HG03575 (cell line): ENCODE data around the gene PMEPA1.

Experiments used
- ATAC-seq: cut with Tn5 transposase; IDR thresholded peaks from one replicate; pipeline ENCODE4 v1.9.1; 2021; ENCODE audit not compliant: unreplicated experiment, insufficient number of reproducible peaks, low FRiP score; ENCODE audit errors: extremely low read depth

PMEPA1 gene

DNA sequence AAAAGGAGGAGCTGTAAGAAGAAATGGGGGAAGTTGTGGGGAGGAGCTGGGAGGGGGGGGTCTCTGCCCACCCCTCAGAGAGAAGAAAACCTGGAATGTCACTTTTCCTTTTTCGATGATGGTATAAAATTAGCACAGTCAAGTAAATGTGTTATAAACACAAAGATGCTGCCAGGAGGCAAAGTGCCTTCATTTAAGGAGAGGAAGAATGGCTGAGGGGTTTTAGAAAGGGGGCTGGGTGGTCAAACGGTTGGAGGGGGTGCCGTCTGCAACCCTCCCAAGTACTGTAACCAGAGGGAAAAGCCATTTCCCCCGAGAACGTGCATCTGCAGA lies 25.0 kb downstream of the PMEPA1 start:
- no peak for ATAC-seq

DNA sequence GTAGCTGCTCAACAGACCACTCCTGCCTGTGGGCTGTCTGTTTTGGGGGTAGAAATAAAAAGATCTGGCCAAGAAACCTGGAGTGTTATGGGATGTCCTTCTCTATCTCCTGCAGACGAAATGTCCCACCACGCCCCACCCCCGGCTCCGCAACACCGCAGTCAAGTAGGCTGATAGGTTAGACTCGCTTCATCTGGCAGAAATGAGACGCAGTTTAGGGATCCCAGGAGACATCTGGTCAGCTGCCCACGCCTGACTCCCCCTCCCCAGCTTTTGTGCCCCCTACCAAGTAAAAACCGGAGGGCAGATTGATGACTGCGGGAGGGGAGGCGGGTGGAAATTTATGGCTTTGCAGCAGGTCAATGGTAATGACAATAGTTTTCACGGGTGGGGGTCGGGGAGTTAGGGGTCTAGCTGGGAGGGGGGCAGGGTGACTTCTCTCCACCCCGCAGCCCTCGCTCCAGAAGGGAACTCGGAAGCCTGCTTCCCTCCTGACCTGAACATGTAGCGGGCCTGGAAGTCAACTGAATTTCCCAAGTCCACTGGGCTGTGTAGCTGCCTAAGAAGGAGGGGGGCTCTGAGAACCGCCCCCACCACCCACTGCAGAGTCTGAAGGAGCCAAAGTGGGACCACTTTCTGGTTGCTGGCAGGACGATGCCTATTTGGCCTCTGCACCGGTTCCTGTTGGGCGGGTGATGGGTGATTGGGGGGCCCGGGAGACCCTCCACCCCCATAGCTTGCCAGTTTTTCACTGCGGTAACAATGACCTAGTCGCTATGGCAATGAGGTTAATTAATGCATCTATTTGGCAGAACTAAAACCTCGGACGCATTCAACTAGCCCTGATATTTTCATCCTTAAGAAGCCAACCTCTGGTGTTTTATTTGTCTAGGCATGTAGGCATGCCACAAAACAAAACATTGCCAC lies 25.7 kb downstream of the PMEPA1 start:
- ATAC-seq, result no peak

DNA sequence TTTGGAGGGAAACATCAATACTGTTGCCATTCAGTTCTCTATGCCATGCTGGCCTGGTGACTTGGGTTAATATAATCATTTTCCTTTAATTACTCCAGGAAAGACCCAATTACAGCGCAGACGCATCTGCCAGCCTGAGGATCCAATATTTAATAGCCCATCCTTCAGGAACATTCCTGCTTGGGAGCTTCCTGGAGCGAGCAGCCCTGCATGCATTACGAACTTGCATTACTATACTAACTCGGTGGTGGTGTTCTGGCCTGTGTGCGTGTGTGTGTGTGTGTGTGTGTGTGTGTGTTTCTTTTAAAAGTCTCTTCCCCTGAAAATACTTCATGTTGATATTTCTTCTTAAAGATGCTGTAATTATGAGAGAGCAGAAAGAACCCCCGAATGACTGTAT lies 26.5 kb downstream of the PMEPA1 start:
- no peak for ATAC-seq

DNA sequence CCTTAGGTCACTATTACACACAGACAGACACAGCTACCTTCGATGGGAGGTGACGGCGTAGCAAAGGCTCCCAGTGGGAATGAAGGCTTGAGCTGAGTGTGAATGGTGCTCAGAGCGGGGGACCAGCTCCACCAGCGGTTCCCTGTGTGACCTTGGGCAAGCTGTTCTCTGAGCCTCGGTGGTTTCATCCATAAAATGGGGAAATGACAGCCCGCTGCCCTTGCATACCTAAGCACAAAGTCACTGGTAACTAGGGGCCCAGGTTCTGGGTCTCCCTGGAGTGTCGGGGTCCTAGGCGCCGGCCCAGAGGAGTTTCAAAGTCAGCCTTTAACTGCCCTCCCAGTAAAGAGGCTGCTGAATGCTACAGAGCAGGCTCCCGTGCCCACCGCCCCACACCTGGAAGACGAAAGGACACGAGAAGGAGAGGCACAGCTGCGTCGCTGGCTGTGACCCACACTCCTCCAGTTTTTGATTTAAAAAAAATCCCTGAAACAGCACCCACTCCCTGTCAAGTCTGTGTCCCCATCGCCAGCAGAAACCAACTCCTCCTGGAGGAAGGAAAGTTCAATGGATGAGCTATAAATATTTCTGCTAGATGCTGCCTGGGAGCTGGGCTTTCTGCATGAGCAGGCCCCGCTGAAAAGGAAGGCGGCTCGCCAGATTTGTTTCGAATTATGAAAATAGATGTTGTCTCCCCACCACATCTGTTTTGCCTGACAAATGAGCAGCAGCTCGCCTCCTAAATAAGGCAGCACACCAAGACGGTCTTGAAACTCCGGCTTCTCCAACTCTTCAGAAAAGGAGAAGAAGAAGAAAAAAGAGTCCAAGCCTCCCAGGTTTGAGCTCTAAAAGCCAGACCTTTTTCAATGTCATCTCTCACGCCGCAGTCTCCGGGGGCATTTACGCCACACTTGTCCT lies 27.4 kb downstream of the PMEPA1 start:
- ATAC-seq, result no peak

DNA sequence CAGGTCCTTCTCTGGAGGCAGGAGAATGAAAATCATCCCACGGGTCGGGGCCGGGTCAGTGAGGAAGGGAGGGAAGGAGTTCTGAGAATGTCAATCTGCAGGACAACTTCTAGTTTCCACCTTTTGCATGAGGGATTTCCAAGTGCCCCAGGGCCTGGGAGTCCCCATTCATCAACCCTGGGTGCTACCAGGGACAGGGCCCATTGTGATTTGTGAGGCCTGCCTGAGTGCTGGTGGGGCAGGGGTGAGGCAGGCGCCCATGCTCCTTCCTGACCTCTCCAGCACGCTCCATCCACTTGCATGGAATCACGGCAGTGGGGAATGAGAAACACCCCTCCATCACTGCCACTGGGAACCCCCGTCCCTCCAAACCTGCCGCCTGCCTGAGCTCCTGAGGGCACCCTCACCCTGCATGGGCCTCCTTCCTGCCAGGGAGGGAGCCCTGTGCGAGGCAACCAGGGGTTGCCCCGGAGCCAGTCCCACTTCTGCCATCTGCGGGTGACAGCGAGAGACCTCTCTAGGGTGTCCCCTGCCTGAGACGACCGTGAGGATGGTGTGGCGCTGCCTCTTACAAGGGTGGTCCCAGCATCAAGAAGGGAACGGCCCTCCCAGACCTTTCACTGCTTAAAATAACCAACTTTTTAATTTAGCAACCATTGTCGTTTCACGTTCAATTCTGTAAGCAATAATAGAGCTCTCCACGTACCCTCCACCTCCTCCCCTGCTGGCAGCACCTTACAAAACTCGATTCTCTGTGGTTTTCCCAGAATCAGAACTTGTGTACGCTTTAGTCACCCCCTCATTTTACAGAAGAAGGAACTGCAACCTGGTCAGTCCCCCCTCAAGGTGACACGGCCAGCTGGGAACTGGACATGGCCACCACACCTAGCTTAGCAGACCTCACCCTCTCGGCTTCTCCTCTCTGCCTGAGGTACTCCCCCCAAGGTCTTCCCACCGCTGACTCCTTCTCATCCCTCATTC lies 28.6 kb downstream of the PMEPA1 start:
- no peak for ATAC-seq

DNA sequence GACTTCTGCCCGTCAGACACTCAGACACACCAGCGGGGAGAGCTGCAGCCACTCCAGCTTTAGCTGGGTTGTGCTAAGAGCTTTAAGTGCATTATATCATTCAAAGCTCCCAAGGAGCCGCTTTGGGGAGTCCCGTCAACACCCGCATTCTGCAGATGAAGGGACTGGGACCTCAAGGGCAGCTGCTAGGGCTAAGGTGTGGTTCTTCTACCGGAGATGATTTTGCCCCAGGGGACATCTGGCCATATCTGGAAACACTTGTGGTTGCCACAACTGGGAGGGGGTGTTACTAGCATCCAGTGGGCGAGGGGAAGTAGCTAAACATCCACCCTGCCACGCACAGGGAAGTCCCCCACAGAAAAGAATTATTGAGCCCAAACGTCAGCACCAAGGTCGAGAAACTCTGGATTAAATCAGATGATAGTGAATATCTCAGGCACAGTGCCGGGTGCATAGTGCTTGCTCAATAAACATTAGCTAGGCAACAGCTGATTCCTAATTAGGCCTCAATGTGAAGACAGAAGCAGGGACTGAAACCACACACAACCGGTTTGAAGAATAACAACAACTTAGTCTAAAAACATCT lies 29.6 kb downstream of the PMEPA1 start:
- peak; percentile 25 for ATAC-seq

DNA sequence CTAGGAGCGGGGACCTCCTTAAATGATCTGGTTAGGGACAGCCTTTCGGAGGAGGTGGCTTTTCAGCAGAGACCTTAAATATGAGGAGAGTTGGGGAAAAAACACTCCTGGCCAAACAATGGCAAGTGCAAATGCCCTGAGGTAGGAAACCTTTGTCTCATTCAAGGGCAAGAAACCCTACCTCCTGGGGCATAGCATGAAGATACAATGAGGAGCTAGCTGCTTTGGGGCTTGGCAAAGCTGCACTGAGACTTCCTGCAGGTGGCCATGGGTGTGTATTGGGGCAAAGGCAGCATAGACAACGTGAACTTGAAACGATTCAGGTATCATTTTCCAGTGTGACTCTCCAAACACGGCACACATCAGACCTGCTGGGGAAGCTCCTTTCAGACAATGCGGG lies 30.7 kb downstream of the PMEPA1 start:
- ATAC-seq, result no peak

DNA sequence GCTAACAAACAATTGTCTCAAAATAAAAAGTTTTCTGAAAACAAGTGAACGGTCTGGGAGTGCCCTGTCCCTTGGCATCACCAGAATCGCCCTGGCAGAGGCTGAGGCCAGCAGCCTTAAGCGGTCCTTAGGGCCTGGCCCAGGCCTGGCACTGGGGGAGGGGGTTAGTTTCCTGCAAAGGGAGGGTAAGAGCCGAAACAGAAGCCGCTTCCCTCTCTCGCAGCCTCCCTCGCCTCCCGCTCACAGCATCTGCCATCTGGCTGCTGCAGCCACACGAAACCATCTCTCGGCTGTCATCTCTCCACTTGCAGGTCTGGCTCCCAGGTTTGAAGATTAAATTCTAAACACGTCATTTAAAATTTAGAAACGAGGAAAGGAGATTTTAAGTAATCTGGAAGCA lies 31.5 kb downstream of the PMEPA1 start:
- no peak for ATAC-seq

DNA sequence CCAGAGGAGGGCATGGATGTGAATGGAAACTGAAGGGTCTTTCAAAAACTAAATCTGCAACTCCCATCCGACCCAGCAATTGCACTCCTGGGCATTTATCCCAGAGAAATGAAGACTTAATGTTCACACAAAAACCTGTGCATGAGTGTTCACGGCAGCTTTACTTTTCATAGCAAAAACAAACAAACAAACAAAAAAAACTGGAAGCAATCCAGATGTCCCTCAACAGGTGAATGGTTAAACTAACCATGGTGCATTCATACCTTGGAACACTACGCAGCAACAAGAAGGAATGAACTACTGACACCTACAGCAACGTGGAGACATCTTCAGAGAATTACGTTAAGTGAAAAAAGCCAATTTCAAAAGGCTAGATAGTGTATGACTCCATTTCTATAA lies 32.2 kb downstream of the PMEPA1 start:
- ATAC-seq, result no peak

DNA sequence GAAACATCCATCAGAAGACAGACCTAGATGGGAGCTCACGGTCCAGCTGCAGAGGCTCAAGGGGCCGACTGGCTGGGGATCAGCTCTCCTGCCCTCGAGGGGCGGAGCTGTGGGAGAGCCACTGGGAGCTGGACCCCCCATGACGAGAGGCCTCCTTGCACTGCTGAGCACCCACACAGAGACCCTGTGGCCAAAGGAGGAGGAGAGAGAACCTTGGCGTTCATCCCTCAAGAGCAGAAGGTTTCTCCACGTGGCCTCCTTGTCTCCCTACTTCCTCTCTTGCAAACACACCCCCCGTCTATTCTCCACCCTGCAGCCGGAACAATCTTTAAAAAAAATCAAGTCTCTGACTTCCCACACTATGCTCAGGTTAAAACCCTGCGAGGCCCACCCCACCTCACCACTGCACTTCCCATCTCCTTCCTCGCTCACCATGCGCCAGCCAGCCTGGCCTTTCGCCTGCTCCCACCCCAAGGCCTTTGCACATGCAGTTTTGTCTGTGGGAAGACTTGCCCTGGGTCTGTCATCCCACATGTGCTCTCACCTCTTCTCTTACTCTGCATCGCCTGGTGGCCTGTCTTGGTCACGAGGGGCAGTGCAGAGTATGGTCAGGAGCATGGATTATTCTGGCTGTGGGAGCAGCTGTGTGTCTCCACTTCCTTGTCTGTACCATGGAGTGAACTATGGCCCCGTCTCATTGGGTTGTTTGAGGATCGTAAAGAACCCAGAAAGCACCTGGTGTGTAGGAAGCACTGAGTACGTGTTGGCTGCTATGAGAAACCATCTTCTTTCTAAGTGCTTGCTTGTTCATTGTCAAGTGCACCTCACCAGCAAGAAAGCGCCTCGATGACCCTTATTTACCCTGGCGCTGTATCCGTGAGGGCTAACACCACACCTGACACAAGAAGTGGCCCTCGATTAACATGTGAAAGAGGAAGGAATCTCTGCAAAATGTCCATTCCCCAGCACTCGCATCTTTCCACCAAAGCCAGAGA lies 32.9 kb downstream of the PMEPA1 start:
- ATAC-seq, result no peak

DNA sequence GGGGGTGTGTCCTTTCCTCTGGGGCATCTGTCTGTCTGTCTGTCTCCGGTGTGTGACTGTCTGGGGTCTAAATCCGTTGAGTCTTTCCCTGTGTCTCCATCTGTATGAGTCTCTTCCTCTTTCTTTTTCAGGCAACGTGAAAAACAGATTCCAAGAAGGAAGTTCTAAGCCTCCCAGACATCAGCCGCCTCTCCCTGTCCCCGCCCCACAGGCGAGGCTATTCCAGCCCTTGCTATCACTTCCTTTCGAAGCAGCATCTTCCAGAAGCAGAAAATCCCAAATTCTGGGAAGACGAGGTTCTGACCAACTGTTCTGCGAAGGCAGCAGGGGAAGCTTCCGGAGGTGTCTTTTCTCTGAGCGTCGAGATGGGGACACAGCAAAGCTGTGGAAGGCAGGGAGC lies 34.0 kb downstream of the PMEPA1 start:
- ATAC-seq, result no peak

DNA sequence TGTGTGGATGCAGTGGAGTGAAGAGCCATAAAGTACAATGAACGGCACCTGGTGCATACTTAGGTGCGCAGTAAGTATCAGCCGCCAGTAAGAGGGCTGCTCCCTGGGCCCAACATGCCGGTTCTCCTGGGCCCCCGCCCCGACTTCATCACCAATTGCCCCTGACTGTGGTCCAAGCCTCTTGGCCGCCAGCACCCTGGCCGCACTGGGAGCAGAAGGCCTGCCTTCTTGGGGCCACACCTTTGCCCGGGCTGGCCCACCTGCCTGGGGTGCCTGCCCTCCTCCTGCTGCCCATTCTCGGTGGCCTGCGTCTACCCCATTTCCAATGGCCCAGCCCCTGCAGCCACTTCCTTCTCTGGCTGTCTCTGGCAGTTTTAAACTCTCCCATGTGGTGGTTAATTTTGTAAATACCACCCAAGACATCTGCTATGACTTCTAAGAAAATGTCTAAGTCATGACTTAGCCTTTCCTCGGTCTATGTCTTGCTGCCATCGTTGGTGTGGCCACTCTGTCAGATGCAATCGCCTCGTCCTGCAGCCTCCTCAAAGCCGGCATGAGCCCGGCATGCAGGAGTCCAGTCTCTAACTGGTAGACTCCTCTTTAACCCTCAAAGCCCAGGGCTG lies 36.8 kb downstream of the PMEPA1 start:
- ATAC-seq, result no peak

DNA sequence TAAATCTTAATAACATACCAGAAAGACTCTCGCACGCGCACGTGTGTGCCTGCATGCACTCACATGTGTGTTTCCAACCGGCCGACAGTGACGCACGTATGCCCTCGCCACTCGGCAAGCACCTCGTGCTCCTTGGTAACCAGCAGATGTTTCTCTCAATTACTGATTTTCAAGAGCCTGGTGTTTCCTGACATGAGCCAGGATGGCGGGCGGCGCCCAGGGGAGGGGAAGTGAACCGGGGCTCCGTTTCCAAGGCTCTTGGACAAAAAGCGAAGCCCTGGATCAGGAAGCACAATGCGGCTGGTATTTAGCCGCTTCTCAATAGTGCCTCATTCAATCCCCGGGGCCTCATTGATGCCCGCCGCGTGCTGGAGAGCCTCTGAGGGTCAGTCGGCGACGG lies 37.7 kb downstream of the PMEPA1 start:
- ATAC-seq, result no peak

DNA sequence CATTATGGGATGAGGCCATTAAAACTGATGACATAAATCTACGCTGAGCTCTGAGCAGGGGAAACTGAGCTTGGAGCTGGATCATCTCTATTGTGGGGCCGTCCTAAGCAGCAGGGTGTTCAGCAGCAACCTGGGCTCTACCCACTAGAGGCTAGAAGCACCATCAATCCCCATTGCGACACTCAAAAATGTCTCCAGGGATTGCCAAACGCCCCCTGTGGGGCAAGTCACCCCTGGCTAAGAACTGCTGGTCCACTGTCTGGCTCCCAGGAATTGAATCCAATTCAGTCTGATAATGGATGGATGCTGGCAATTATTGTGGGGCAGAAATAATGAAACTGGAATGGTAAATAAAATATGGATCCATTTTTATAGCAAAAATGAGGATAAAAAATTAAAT lies 38.2 kb downstream of the PMEPA1 start:
- no peak for ATAC-seq

DNA sequence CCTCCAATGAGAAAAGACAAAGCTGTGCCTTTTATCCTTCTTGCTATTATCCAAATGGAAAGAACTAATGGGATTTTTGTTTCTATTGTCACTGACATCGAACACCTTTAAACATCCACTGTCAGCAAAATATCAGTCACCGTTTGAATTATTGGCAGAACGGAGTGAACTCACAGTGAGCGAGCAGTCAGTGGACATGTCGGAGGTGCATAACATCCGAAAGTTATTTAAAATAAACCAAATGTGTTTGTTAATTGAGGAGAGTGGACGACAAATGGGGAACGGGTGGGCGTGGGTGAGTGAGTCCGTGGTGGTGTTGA lies 38.8 kb downstream of the PMEPA1 start:
- ATAC-seq, result no peak

DNA sequence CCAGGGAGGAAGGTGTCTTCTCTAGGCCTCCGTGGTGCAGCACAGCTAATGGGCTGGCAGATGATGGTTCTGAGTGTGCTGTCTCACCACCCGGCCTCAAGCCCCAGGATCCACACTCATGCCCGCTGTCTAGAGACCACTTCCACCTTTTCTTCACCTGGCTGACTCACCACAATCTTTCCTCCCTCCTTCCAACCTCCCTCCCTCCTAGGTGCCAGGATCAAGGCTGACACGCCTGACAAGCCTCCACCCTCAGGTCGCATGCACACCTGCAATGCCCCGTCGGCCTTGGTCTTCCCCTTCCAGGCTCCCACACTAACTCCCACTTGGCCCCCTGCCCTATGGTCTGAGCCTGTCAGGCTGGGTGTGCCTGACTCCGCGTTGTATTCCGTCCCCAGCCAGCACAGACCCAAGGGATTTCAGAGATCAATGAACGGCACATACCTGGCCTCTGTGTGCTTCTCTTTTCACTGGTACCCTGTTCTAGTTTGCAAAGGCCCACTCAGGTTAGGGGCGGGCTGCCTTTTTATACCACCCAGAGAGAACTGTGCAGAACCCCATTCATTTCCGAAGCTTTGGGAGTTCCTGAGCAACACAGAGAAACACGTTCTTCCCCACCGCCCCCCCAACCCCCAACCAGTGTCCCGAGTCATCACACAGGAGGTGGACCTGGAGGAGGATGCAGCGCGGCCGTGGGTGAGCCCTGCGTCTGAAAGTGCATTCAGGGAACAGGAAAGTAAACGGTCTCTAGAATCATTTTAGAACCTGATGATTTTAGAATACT lies 39.3 kb downstream of the PMEPA1 start:
- no peak for ATAC-seq

DNA sequence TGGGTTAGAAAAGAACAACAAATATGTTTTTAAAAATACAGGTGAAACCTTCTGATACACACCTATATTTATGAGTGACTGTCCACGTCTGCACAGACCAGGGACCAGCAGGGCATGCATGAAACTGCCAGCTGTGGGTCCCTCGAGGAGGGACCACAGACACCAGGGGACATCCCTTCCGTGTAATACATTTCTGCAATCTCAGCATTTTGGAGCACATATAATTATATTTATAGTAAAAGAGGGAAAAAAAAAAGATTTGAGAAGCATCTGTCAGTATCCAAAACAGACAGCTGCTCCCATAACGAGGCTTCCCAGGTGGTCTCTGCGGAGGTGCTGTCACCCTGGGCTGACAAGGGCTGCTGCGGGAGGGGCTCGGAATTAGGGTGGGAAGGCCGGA lies 40.2 kb downstream of the PMEPA1 start:
- no peak for ATAC-seq
